NT2/D1 (cell line): ENCODE data around the gene GBP5.

ENCODE experiments used
- YY1 ChIP-seq: IDR thresholded peaks from 2 replicates; pipeline ENCODE4 v1.6.1; 2011; ENCODE audit not compliant: insufficient read length, insufficient read depth
- ZNF274 ChIP-seq: IDR thresholded peaks from 2 replicates; pipeline ENCODE4 v1.6.1; 2011; ENCODE audit warnings: mild to moderate bottlenecking, low read depth, low read length

DNA sequence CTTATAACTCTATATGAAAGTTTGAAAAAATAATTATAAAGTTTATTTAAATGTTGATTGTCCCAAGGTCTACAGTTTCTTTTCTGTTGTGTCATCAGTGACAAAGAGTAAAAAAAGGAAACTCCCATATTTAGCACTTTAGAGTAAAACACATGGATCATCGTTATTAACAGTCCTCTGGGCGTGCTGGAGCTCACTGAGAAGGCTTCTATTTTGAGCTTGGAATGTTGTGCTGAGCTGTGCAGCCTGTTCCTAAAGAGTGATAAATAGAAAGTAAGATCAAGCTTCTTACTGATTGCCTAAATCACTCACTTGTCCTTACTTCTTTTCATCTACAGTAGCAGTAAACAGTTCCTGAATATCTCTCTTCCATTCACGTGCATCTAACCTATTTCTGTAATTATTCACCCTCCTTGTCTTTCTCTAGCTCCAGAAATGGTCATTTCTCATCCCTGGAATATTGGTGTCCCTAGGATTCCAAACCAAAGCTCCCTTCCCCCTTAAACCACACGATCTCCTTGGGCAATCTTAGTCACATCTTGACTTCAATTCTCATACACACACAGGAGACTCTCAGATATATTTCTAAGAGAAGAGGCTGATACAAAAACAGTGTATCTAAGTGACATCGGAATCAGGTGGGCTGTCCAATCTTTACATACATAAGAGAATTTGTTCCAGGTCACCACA, 11.9 kb downstream of the GBP5 start:
- no peak for TF ChIP-seq YY1
- no peak for TF ChIP-seq ZNF274
